C4-2B (cell line): ENCODE measurements around the gene DNAH8.

Source experiments
- CTCF ChIP-seq: fragments of 450-650 bp; conservative IDR thresholded peaks from 2 replicates; pipeline ENCODE4 v1.5.1; 2017; ENCODE audit warnings: mild to moderate bottlenecking
- ZFX ChIP-seq: fragments of 450-650 bp; IDR thresholded peaks from 2 replicates; pipeline ENCODE4 v1.6.1; 2017

- TF ChIP-seq CTCF (no peak), ZFX (no peak)
These were observed 334.6 kb downstream of the DNAH8 start for GRCh38 chr6:39049575-39050283.
